Bone marrow (tissue), 2 donors: ENCODE results near the gene CACNA1I.
A peak's percentile ranks its signal among the peaks of the same experiment; 100 is the strongest.

ENCODE experiments used
- DNase-seq, 2 donors: peaks; one replicate each; lab custom pipeline; 2025; lab: John Stamatoyannopoulos, UW

Gene CACNA1I

DNA sequence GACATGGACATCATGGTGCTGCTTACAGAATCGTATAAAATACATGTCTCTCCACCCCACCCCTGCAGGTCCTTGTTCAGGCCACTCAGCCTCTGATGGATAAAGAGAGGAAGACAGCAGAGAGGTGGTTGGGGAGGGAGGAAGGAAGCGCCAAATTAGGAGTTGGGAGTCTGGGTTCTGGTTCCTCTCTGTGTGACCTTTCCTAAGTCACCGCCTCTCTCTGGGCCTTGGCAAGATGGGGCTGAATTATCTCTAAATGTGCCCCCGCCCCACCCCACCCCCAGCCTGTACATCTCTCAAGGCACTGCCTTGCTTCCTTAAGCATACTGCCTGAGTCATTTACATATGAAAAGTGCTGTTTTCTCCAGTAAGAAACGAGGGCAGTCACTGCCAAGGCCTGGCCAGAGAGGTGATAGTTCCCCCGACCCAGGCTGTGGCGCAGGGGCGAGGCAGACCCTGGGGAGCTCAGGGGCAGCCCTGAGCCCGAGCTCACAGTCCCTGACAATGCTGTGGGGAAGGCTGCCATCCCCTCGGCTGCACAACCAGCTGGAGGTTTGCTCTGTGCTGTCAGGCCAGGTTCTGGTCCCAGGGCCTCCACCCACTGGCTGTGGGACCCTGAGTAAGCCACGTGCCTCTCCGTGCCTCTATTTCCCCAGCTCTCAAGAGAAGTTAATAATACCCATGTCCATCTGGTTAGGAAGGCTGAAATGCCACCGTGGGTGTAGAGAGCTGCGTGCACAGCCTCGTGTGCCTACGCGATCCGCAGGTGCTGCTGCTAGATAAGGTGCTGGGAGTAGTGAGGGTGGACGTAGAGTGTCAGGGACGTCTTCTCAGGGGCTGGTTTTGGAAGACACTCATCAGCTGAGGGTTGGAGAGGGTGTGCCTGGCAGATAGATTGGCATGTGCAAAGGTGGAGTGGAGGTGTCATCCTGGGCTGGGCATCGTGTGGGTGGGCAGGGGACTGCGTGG is 55.3 kb downstream of the CACNA1I start:
- DNase-seq, result no peak

DNA sequence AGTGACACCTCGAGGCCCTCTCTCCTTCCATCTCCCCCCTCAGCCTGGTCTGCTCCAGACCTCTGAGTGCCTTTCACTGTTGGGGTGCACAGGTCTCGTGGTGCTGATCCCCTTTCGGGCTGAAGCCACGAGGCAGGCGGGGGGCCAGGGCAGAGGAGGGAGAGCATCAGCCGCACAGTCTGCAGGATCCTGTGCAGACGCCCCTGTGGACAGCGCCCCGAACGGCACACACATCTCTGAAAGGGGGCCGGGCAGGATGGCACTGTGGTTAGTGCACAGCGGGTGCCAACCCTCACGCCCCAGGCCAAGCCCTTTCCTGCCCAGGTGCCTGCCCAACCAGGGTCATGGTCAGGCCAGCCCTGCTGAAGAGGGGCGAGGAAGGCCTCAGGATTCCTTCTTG is 56.7 kb downstream of the CACNA1I start:
- no peak for DNase-seq

DNA sequence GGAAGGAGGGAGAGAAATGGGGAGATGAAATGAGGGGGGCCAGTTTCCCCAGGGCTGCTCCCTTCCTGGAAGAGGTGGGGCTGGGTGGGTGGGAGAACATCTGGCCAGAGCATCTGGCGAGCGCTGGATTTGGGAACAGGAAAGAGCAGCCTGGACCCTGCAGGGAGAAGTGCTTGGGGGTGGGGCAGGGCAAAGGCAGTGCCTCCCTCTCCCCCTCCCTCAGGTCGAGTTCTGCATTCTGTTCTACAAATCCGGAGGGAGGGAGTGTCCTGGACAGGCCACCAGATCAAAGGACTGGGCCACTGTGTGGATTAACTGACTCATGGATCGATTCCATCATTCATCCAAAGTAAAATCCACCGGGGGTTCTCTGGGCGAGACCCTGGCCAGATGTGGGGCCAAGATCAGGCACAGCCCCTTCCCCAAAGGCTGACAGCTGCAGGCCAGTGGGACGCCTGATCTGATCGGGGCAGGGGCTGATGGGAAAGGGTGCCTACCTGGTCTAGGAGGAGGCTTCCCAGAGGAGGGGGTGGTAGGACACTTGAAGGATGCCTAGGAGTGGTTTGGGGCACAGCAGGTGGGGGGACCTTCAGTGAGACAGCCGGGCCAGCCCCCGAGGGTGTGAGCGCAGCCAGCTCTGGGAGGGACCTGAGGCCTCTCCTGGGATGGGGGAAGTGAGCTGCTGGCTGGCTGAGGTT is 57.5 kb downstream of the CACNA1I start:
- DNase-seq, result no peak

- no peak for DNase-seq
Measured at GRCh38 chr22:39628563-39629080, 58.1 kb downstream of the CACNA1I start.

DNA sequence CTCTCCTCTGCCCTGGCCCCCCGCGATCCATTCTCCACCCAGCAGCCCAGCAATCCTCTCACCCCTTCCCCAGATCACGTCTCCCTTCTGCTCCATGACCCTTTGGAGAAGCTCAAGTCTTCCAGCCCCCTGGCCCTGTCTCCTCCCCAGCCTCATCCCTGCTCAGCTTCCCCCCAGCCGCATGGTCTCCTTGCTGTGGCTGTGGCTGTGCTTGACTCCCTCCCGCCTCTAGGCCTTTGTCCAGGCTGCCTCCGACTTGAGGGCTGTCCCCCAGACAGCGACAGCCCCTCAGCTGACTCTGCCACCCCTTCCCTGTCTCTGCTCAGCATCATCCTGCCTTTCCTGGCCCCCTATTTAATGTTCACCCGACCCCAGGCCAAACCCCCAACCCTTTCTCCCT is 59.3 kb downstream of the CACNA1I start:
- no peak for DNase-seq

GRCh38 chr22:39630721-39631120 is 60.2 kb downstream of the CACNA1I start:
- no peak for DNase-seq

GRCh38 chr22:39631381-39632286 is 61.1 kb downstream of the CACNA1I start:
- DNase-seq, result no peak

- peak; percentile 3 to 84 for DNase-seq
Measured at GRCh38 chr22:39634530-39635405, 64.2 kb downstream of the CACNA1I start.

DNA sequence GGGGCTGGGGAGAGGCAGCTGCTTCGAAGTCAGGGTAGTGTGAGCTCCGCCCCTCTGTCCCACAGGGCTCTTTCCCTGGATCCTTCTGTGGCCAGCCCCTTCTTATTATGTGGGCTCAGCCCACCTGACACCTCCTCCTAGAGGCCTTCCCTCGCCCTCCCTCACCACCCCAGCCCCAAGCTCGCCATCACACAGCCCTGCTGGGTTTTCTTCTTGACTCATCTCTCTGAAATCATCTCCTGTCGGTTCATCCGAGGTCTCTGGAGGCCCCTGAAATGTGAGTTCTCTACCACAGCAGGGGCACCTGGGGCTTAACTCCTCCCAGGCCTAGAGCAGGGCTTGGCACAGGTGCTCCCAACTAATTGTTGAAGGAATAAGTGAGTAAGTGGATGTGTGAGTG is 65.2 kb downstream of the CACNA1I start:
- DNase-seq, result no peak

GRCh38 chr22:39638958-39639357 is 68.4 kb downstream of the CACNA1I start:
- DNase-seq, result no peak

- DNase-seq, result no peak
Measured at GRCh38 chr22:39641660-39642310, 71.2 kb downstream of the CACNA1I start.

- no peak for DNase-seq
Measured at GRCh38 chr22:39643311-39644083, 72.9 kb downstream of the CACNA1I start.

DNA sequence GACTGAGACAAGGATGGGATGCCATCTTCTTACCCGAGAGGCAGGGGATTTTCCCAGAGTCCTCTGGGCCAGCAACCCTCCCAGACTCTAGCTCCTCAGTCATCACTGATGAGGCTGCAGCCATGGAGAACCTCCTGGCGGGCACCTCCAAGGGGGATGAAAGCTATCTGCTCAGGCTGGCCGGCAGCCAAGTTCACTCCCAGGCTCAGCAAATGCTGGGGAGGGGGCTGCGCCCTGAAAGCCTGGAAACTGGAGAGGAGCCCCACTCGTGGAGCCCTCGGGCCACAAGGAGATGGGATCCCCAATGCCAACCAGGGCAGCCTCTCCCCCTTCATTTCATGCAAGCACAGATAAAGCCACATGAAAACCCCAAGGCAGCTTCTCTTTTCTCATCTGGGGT is 75.0 kb downstream of the CACNA1I start:
- DNase-seq, result no peak

DNA sequence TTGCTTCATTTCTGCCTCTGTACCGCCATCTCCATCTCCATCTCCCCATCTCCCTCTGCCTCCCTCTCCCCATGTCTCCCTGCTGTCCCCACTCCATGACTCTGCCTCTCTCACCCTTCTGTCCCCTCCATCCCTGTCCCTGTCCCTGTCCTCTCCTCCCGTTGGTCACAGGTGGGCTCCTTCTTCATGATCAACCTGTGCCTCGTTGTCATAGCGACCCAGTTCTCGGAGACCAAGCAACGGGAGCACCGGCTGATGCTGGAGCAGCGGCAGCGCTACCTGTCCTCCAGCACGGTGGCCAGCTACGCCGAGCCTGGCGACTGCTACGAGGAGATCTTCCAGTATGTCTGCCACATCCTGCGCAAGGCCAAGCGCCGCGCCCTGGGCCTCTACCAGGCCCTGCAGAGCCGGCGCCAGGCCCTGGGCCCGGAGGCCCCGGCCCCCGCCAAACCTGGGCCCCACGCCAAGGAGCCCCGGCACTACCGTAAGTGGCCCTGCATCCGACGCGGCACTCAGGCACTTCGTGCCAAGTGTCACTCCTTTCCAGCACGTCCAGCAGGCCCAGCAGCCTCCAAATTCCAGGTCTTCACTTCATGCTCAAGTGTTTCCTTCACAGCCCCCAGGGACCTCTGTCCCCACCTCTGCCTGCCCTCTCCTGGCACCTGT is 76.0 kb downstream of the CACNA1I start:
- DNase-seq, result no peak

GRCh38 chr22:39647836-39648629 is 77.5 kb downstream of the CACNA1I start:
- DNase-seq, result no peak

GRCh38 chr22:39648630-39648950 is 78.0 kb downstream of the CACNA1I start:
- no peak for DNase-seq

DNA sequence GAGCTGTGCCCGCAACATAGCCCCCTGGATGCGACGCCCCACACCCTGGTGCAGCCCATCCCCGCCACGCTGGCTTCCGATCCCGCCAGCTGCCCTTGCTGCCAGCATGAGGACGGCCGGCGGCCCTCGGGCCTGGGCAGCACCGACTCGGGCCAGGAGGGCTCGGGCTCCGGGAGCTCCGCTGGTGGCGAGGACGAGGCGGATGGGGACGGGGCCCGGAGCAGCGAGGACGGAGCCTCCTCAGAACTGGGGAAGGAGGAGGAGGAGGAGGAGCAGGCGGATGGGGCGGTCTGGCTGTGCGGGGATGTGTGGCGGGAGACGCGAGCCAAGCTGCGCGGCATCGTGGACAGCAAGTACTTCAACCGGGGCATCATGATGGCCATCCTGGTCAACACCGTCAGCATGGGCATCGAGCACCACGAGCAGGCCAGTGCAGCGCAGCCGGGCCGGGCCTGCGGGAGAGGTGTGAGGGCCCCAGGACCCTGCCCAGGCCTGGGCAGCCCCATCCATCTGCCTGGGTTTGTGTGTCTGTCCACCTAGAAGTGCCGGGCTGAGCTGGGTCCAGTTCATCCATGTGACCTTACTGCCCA is 79.0 kb downstream of the CACNA1I start:
- no peak for DNase-seq
